GM18870 (cell line): ENCODE results near the gene ZNF24.

ENCODE experiments used
- ATAC-seq: cut with Tn5 transposase; IDR thresholded peaks from one replicate; pipeline ENCODE4 v1.9.1; 2021; ENCODE audit warnings: moderate library complexity; ENCODE audit not compliant: unreplicated experiment

Gene ZNF24

GRCh38 chr18:35343936-35344735 lies at the start of gene ZNF24:
TSS of gene ZNF24 (minus strand) at chr18:35344420. CDS start at chr18:35340650, 3,770 bp downstream.
- ATAC-seq, result peak; percentile 80

DNA sequence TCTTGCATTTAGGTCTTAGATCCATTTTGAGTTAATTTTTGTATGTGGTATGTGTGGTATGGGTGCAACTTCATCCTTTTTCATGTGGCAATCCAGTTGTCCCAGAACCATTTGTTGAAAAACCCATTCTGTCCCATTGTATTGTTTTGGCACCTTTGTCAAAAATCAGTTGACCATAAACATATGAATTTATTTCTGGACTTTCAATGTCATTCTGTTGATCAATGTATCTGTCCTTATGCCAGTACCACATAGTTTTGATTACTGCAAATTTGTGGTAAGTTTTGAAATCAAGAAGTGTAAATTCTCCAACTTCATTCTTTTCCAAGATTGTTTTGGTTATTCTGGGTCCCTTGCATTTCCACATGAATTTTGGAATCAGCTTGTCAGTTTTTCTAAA lies 49.5 kb upstream of the ZNF24 start:
- ATAC-seq, result no peak

GRCh38 chr18:35392375-35392774 lies 48.2 kb upstream of the ZNF24 start:
- ATAC-seq, result no peak

DNA sequence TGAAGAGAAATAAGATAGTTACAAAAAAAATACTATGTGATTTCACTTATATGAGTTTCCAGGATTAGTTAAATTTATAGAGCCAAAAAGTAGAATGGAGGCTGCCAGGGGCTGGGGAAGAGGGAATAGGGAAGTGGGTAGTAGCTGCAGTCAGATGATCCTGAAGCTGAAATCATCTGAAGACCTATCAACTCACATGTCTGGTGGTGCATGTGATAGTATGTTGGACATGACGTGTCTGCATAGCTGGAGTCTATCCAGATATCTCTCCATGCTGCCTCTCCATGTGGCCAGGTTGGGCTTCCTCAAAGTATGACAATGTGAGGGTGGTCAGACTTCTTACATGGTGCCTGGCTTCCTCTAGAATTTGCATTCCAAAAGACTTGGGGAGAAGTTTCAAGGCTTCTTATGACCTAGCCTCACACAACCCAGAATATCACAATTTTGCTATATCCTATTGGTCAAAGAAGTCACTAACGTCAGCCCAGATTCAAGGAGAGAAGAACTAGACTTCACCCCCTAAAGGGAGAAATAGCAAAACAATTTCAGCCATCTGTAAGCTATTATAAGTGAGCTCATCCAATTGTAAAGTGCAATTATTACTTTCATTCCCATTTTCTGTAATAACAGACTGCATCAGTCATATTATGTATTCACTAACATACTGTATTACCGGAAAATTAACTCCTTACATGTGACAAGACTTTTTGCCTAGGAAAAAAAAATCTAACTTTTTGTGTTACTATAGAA lies 46.9 kb upstream of the ZNF24 start:
- ATAC-seq, result no peak

GRCh38 chr18:35389095-35389618 lies 44.9 kb upstream of the ZNF24 start:
- no peak for ATAC-seq

DNA sequence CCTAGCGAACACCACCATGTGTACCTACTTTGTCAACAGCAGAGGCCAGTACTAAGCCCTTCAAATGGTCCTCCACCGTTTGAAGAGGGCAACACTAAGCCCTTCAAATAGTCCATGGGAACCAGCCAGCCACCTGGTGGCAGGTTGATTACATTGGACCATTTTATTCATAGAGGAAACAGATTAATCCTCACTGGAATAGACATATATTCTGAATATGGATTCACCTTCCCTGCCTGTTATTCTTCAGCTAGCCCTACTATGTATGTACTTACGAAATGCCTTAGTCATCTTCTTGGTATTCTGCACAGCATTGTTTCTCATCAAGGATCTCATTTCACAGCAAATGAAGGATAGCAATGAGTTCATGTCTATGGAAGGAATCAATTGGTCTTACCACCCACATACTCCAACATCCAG lies 42.9 kb upstream of the ZNF24 start:
- ATAC-seq, result no peak

DNA sequence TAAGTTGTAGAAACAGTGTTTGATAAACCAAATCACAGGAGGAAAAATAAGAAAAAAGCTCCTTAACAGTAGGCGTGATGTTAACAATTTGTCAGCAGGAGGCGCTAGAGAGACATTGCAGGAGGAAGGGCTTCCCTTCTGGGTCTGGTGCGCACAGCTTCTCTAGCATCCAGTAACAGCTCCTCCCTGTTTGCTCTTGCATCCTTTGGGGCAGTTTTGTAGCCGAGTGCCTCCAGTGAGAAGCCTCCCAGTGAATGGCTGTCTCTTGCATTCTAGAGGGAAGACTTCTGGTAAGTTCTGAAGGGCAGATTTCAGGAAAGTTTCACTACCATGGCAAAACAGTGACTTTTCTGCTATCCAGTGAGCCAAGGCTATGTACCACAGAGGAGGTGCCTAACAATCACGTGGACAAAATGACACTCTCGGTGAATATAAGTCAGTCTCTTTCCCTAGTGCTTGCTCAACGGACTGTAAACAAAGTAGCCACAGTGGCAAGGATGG lies 42.4 kb upstream of the ZNF24 start:
- ATAC-seq, result no peak

DNA sequence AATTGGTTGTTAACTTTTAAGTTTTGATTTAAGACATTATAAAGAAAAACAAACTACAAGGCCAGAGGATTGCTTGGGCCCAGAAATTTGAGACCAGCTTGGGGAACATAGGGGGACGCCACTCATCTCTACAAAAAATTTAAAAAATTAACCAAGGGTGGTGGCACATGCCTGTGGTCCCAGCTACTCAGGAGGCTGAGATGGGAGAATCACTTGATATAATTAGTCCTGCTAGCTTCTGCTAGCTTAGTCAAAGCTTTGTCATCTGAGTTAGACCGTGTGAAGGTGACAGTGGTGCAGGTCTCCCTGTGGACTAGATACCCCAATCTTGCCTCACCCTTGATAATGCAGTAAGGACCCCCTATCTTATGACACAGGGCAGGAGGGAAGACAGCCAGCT lies 38.9 kb upstream of the ZNF24 start:
- ATAC-seq, result no peak

GRCh38 chr18:35379421-35379820 lies 35.2 kb upstream of the ZNF24 start:
- no peak for ATAC-seq

GRCh38 chr18:35378574-35378896 lies 34.3 kb upstream of the ZNF24 start:
- no peak for ATAC-seq

DNA sequence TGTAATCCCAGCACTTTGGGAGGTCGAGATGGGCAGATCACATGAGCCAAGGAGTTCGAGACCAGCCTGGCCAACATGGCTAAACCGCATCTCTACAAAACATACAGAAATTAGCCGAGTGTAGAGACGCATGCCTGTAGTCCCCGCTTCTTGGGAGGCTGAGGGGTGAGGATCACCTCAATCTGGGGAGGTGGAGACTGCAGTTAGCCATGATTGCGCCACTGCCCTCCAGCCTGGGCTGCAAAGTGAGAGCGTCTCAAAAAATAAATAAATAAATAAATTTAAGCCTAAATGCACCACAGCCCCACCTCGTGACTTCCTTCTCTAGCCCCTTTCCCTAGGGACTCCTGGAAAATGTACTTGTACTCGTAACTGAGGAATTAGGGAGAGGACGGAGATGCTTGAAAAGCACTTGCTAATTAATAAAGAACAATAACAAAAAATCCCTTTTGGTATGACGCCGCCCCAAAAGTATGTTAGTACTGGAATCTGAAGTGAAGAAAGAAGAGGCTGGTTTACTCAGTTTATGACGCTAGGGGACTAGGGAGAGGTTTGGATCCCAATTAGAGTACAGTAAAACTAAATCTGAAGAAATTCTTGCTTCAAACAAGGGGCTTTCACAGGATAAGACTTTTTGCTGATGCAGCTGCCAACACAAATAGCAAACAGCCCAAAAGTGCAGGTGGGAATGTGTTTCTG lies 33.8 kb upstream of the ZNF24 start:
- no peak for ATAC-seq

GRCh38 chr18:35376742-35377695 lies 32.8 kb upstream of the ZNF24 start, which contains the start of gene ZNF396:
TSS of gene ZNF396 (minus strand) at chr18:35377337. CDS start at chr18:35374292, 3,045 bp downstream.
- ATAC-seq, result peak; percentile 75

DNA sequence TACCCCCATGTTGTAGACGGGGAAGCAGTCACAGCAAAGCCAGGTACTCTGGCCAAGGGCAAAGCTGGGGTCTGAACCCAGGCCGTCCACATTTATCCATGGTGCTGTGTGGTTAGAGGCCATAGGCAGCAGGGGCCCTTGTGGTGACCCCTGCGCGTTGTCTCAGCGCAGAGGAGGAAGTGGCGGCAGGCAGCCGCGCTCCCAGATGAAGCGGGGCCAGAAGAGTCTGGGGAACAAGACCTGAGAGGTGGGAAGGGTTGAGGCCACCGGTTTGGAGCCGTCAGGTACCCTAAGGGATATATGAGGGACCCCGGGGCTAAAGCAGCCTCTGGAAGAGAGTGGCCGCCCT lies 32.1 kb upstream of the ZNF24 start:
- ATAC-seq, result peak; percentile 23

GRCh38 chr18:35374708-35375107 lies 30.5 kb upstream of the ZNF24 start:
- ATAC-seq, result no peak

- ATAC-seq, result no peak
Observed at GRCh38 chr18:35371412-35372195, 27.4 kb upstream of the ZNF24 start.

DNA sequence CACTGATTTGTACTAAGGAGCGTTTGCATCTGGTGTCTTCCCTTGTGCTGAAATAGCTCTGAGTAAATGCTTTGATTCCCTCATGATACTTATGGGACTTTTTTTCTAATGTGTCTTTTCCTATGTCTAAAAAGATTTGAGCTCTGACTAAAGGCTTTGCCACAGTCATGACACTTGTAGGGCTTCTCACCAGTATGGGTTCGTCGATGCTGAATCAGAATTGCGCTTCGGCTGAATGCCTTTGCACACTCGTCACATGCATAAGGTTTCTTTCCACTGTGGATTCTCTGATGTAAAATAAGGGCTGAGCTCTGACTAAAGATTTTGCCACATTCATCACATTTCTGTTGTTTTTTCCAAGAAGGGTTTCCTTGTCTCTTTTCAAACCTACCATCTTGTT lies 24.9 kb upstream of the ZNF24 start:
- no peak for ATAC-seq

DNA sequence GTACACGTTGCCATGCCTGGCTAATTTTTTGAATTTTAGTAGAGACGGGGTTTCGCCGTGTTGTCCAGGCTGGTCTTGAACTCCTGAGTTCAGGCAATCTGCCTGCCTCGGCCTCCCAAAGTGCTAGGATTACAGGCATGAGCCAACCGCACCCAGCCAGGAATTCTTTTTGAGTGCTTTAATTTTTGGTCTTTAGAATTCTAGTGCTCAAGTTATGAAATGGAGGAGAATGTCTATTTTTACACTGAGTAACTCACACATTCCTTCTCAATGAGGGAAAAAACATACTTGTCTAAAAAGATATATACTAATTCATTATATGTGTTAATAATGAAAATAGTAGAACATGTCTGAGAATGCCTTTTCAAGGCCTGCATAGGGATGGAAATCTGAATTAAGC lies 24.4 kb upstream of the ZNF24 start:
- no peak for ATAC-seq

- ATAC-seq, result no peak
Observed at GRCh38 chr18:35362531-35362930, 18.3 kb upstream of the ZNF24 start.

- ATAC-seq, result no peak
Observed at GRCh38 chr18:35361570-35362321, 17.5 kb upstream of the ZNF24 start.
